Activated CD8-positive, alpha-beta memory T cell treated with anti-CD3 and anti-CD28 coated beads for 4 hours (primary cell): ENCODE measurements around the gene TINAGL1.

Source experiments
- DNase-seq, 2 donors: peaks; one replicate each; pipeline ENCODE4 v3.0.0-alpha.2; 2020; ENCODE audit warnings: low read depth in 2 of 2

TINAGL1 gene

GRCh38 chr1:31607360-31607759, 31.0 kb downstream of the TINAGL1 start:
- no peak for DNase-seq

- DNase-seq: no peak
Observed at GRCh38 chr1:31609514-31610118, 33.3 kb downstream of the TINAGL1 start.

- DNase-seq: no peak
Observed at GRCh38 chr1:31614414-31615005, 38.2 kb downstream of the TINAGL1 start.

GRCh38 chr1:31615414-31615813, 39.1 kb downstream of the TINAGL1 start:
- no peak for DNase-seq

- DNase-seq: no peak
Observed at GRCh38 chr1:31615939-31616338, 39.6 kb downstream of the TINAGL1 start.

DNA sequence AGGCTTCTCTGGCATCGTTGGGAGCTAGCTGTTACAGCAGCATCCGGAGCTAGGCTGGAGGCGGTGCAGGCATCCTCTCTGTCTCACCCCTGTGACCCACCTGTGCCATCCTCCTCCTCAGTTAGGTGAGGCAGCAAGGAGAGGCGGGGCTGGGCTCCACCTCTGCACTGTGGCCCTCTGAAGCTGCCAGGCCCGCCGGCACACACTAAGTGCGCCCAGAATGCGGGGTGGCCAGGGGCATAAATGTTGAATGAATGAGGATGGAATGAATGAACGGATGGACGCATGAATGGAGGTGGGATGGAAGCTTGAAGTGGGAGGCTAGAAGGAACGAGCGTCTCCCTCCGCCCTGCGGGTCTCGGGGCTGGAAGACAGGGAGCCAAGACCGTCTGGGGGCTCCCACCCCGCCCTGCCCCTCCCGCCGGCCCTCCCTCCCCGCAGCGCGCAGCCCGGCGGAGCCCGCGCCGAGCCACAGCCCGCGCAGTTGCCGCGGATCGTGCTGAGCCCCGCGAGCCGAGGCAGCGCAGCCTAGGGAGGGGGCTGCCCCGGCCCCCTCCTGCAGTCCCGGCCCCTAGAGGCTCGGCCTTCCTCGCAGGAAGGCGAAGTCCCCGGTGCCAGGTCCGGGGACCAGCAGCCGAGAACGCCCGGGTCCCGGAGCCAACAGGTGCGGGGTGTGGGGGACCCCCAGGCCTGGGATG, 41.1 kb downstream of the TINAGL1 start, which contains the start of gene HCRTR1:
TSS of gene HCRTR1 (plus strand) at position 472 of the 698 bp plus-strand sequence. CDS start 1,504 bp downstream, outside the sequence.
- DNase-seq: no peak

DNA sequence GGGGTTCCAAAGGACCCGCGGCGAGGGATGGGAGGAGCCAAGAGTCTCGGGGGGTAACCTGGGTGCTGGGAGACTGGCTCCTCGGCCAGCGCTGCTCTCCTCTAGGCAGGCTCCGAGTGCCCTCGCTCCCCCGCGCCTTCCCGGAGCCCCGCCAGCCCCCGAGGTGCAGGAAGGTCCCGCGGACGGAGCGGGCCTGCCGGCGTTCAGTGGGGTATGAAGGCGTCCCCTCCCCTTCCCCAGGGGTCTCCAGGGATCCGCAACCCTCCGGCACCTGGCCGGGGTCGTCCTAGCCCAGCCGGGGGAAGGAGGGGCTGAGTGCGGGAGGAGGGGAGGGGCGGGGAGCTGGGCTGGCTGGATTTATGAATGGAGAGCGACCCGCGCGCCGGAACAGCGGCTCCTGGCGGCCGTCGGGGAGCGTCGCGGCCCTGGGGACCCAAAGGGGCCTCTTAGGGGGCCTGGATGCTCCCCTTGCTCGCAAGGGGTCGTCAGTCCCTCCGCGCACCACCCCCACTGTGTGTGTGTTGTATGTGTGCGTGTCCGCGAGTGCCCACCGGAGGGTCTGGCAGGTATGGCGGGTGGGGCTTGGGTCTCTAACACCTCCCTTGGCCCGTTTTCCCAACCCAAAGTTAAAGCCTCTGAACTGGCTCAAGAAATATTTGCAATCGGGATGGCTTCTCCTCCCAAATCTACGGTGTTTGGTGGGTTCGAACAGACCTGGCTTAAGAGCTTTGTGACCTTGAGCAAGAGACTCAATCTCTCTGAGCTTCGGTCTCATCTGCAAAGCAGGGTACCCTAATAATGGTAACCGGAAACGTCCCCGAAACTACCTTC, 41.8 kb downstream of the TINAGL1 start:
- no peak for DNase-seq

- no peak for DNase-seq
Observed at GRCh38 chr1:31618916-31619846, 42.9 kb downstream of the TINAGL1 start.

GRCh38 chr1:31620631-31621497, 44.5 kb downstream of the TINAGL1 start:
- DNase-seq: no peak

DNA sequence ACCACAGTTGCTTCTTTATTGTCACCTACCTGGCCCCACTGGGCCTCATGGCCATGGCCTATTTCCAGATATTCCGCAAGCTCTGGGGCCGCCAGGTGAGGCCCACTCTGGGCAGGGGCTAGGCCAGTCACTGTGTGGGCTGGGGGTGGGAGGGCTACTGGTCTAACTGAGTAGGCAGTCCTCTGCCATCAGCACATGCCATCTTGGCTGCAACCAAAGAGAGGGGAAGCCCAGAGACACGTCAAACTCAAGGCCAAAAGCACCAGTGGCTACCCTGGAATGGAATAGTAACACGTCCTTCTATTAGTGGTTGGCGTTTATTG, 45.1 kb downstream of the TINAGL1 start:
- DNase-seq: no peak

- DNase-seq: no peak
Observed at GRCh38 chr1:31621847-31622730, 45.8 kb downstream of the TINAGL1 start.

- DNase-seq: no peak
Observed at GRCh38 chr1:31623365-31623764, 47.0 kb downstream of the TINAGL1 start.

DNA sequence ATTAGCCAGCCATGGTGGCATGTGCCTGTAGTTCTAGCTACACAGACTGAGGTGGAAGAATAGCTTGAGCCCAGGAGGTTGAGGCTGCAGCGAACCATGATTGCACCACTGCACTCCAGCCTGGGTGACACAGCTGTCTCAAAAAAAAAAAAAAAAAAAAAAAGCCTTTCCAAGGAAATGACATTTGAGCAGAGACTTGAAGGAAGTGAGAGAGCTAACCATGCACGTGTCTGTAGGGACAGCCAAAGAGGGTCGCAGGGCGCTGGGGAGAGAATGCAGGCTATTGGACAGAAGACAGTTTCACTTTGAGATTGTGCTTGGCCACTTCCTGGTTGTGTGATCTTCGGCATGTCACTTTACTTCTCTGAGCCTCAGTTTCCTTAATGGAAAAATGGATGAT, 48.0 kb downstream of the TINAGL1 start:
- DNase-seq: no peak

- no peak for DNase-seq
Observed at GRCh38 chr1:31624731-31625514, 48.6 kb downstream of the TINAGL1 start.

- DNase-seq: no peak
Observed at GRCh38 chr1:31625561-31626222, 49.4 kb downstream of the TINAGL1 start.

DNA sequence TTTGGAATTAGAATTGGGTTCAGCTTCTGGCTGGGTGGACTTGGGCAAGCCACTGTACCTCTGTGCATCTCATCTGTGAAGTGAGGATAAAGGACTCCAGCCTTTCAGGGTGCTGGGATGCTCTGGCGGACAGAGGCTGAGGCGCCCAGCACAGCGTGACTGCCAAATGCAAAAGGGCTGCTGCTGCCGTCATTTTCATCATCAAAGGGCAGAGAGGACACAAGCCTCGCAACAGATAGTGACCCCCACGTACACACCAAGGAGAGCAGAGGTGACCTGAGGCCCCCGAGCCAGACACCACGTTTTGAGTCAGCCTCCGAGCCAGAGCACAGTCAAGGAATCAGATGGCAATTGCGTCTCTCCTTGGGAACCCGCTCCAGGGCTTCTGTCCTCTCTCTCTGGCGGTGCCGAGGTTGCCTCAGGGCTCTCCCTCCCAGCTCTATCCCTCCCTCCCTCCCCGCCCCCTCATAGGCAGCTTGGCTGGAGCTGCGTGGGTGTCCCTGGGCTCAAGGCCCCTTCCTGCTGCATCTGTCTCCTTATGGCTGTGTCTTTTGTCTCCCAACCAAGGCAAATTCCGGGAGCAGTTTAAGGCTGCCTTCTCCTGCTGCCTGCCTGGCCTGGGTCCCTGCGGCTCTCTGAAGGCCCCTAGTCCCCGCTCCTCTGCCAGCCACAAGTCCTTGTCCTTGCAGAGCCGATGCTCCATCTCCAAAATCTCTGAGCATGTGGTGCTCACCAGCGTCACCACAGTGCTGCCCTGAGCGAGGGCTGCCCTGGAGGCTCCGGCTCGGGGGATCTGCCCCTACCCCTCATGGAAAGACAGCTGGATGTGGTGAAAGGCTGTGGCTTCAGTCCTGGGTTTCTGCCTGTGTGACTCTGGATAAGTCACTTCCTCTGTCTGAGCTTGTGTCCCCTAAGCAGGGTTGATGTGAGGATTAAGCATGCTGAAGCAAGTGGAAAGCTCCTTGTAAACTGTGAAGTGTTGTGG, 50.2 kb downstream of the TINAGL1 start:
- no peak for DNase-seq
